Naive thymus-derived CD8-positive, alpha-beta T cell (primary cell): ENCODE measurements around the gene C16orf89. TPM values are rescaled to one million over a fixed set of nuclear protein-coding genes. Genes with fewer than 3 reads are reported as not detected.

Experiments used
- ATAC-seq, 2 donors: fragments of 150-1000 bp; cut with Tn5 transposase in 1 of 2; sonication (Bioruptor Pico), chemical (Tn5 transposase) in 1 of 2; 1 replicate in 1 of 2; 2 replicates in 1 of 2; pipeline ENCODE4 v1.10.0; 2021; ENCODE audit warnings: mild to moderate bottlenecking in 2 of 2, moderate library complexity in 2 of 2
- POLR2A ChIA-PET: fragments of 350-600 bp; sonication (Branson Sonifier 250); formaldehyde crosslinking; loops from one replicate; lab custom pipeline; 2021; ENCODE audit warnings: antibody characterized with exemption; lab: Charles Lee
- DNase-seq, 10 donors: peaks; one replicate each; pipeline versions ENCODE4 v3.0.0 to v3.0.0-alpha.2; 2020 to 2022
- H3K27ac Mint-ChIP-seq, 10 donors: one replicate each; pipeline ENCODE4 v1.8.0; 2020 to 2022; ENCODE audit warnings: mild to moderate bottlenecking in 10 of 10, mixed read lengths in 10 of 10, moderate library complexity in 4 of 10, inconsistent platforms in 1 of 10
- H3K27me3 Mint-ChIP-seq, 5 donors: one replicate each; pipeline ENCODE4 v1.8.0; 2021 to 2022; ENCODE audit warnings: mixed read lengths in 5 of 5
- H3K36me3 Mint-ChIP-seq, 3 donors: one replicate each; pipeline ENCODE4 v1.8.0; 2020 to 2022; ENCODE audit warnings: mixed read lengths in 3 of 3, mild to moderate bottlenecking in 2 of 3, inconsistent platforms in 1 of 3
- H3K4me1 Mint-ChIP-seq, 4 donors: one replicate each; pipeline ENCODE4 v1.8.0; 2021 to 2022; ENCODE audit warnings: mixed read lengths in 4 of 4
- H3K4me3 Mint-ChIP-seq, 10 donors: one replicate each; pipeline ENCODE4 v1.8.0; 2020 to 2022; ENCODE audit warnings: mild to moderate bottlenecking in 10 of 10, mixed read lengths in 10 of 10, moderate library complexity in 6 of 10, inconsistent platforms in 1 of 10
- H3K9me3 Mint-ChIP-seq, 9 donors: one replicate each; pipeline ENCODE4 v1.8.0; 2020 to 2022; ENCODE audit warnings: mixed read lengths in 9 of 9, mild to moderate bottlenecking in 3 of 9, inconsistent platforms in 1 of 9, moderate library complexity in 1 of 9
- polyA plus RNA-seq, 3 donors: library from polyadenylated mRNA; unstranded; fragments of 300-500 nt; fragmentation: Illumina TruSeq; gene quantifications; one replicate each; pipeline ENCODE4 v1.2.3, GENCODE V29; 2021
- total RNA-seq, 8 experiments: library from RNA in 2 of 8; stranded (reverse) in 2 of 8; gene quantifications; one replicate each; pipeline ENCODE4 v1.2.3 and lab custom pipeline; 2021 to 2026

Gene C16orf89
- total and polyA plus RNA-seq, 5 experiments from 2014 or later = not detected

- H3K9me3 Mint-ChIP-seq = no peaks in the 10 kb centered on the region
- H3K4me1 Mint-ChIP-seq = peaks cover 14 to 27% (median 21%) of the 10 kb centered on the region in 4 donors
- DNase-seq (no peak), ATAC-seq (no peak)
- H3K4me3 Mint-ChIP-seq = peak overlapping the region; percentile 68 to 88 (median 80)
- H3K27ac Mint-ChIP-seq = peak overlapping the region in 8 of 10 donors; percentile 60 to 89 (median 78)
- POLR2A ChIA-PET = interaction anchor here (2.7 kb wide), 1 partner anchor 65 kb away, joined by 9 read pairs; the partner anchor contains the start of gene EEF2KMT
- no peaks in the 10 kb centered on the region for H3K27me3 Mint-ChIP-seq
- H3K36me3 Mint-ChIP-seq = peaks cover 0 to 25% (median 0%) of the 10 kb centered on the region in 3 donors
Observed at GRCh38 chr16:5032748-5033167, 33.0 kb downstream of the C16orf89 start.

GRCh38 chr16:5031601-5032000, 34.2 kb downstream of the C16orf89 start:
- Mint-ChIP-seq H3K36me3 (peaks cover 0 to 33% (median 0%) of the 10 kb centered on the region in 3 donors), H3K27me3 (no peaks in the 10 kb centered on the region), H3K9me3 (no peaks in the 10 kb centered on the region), H3K4me3 (peak overlapping the region in 9 of 10 donors; percentile 30 to 78 (median 54)), H3K4me1 (peaks cover 12 to 27% (median 20%) of the 10 kb centered on the region in 4 donors), H3K27ac (peak overlapping the region in 4 of 10 donors; percentile 26 to 75 (median 60))
- POLR2A ChIA-PET = interaction anchor here (0.6 kb wide), 2 partner anchors 48 to 54 kb away, joined by 3 to 4 read pairs; no protein-coding TSS in a partner anchor
- no peak for ATAC-seq
- DNase-seq = no peak

GRCh38 chr16:5030251-5030870, 35.4 kb downstream of the C16orf89 start:
- no peak for DNase-seq
- Mint-ChIP-seq H3K27me3 (no peaks in the 10 kb centered on the region), H3K4me3 (peak overlapping the region in 1 of 10 donors; percentile 30), H3K4me1 (peaks cover 12 to 27% (median 19%) of the 10 kb centered on the region in 4 donors), H3K27ac (peak overlapping the region in 2 of 10 donors; percentile 66 to 73), H3K36me3 (peaks cover 0 to 33% (median 0%) of the 10 kb centered on the region in 3 donors), H3K9me3 (no peaks in the 10 kb centered on the region)
- no peak for ATAC-seq
- POLR2A ChIA-PET = interaction anchor here (0.6 kb wide), 1 partner anchor 23 kb away, joined by 3 read pairs; no protein-coding TSS in a partner anchor

- H3K4me1 Mint-ChIP-seq = peaks cover 6 to 19% (median 11%) of the 10 kb centered on the region in 4 donors
- H3K27me3 Mint-ChIP-seq = no peaks in the 10 kb centered on the region
- H3K4me3 Mint-ChIP-seq = no peak overlapping the region
- H3K36me3 Mint-ChIP-seq = peaks cover 0 to 35% (median 0%) of the 10 kb centered on the region in 3 donors
- POLR2A ChIA-PET = no interaction called here
- no peaks in the 10 kb centered on the region for H3K9me3 Mint-ChIP-seq
- ATAC-seq (no peak), DNase-seq (no peak)
- peak overlapping the region in 2 of 10 donors; percentile 53 to 92 for H3K27ac Mint-ChIP-seq
Observed at GRCh38 chr16:5028950-5029475, 36.7 kb downstream of the C16orf89 start.

- Mint-ChIP-seq H3K27me3 (no peaks in the 10 kb centered on the region), H3K27ac (peak overlapping the region in 1 of 10 donors; percentile 34), H3K4me3 (no peak overlapping the region), H3K36me3 (peaks cover 0 to 35% (median 0%) of the 10 kb centered on the region in 3 donors), H3K9me3 (no peaks in the 10 kb centered on the region), H3K4me1 (peaks cover 3 to 13% (median 5%) of the 10 kb centered on the region in 4 donors)
- ATAC-seq = no peak
- POLR2A ChIA-PET = no interaction called here
- no peak for DNase-seq
Observed at GRCh38 chr16:5027575-5028235, 38.1 kb downstream of the C16orf89 start.

- ATAC-seq (no peak), DNase-seq (no peak)
- Mint-ChIP-seq H3K27me3 (peaks cover 0 to under 1% (median 0%) of the 10 kb centered on the region in 5 donors), H3K36me3 (peaks cover 0 to 35% (median 0%) of the 10 kb centered on the region in 3 donors), H3K4me3 (no peak overlapping the region), H3K27ac (no peak overlapping the region), H3K4me1 (peaks cover 0 to 9% (median 2%) of the 10 kb centered on the region in 4 donors), H3K9me3 (no peaks in the 10 kb centered on the region)
- POLR2A ChIA-PET = no interaction called here
Observed at GRCh38 chr16:5027086-5027485, 38.7 kb downstream of the C16orf89 start.

- no peak for DNase-seq
- Mint-ChIP-seq H3K9me3 (no peaks in the 10 kb centered on the region), H3K27me3 (peaks cover 0 to 2% (median 0%) of the 10 kb centered on the region in 5 donors), H3K27ac (no peak overlapping the region), H3K36me3 (peaks cover 0 to 32% (median 0%) of the 10 kb centered on the region in 3 donors), H3K4me3 (no peak overlapping the region), H3K4me1 (peaks cover 0 to 5% (median under 1%) of the 10 kb centered on the region in 4 donors)
- POLR2A ChIA-PET = no interaction called here
- no peak for ATAC-seq
Observed at GRCh38 chr16:5026664-5027063, 39.1 kb downstream of the C16orf89 start.

- ATAC-seq (no peak), DNase-seq (peak in 1 of 10 donors; percentile 5)
- Mint-ChIP-seq H3K27ac (no peak overlapping the region), H3K36me3 (peaks cover 0 to 22% (median 0%) of the 10 kb centered on the region in 3 donors), H3K4me1 (peaks cover 0 to 4% (median under 1%) of the 10 kb centered on the region in 4 donors), H3K4me3 (no peak overlapping the region), H3K9me3 (no peaks in the 10 kb centered on the region), H3K27me3 (peaks cover 0 to 3% (median 0%) of the 10 kb centered on the region in 5 donors)
- POLR2A ChIA-PET = no interaction called here
Observed at GRCh38 chr16:5025171-5025632, 40.6 kb downstream of the C16orf89 start.

GRCh38 chr16:5024632-5025031, 41.1 kb downstream of the C16orf89 start:
- H3K27ac Mint-ChIP-seq = peak overlapping the region in 1 of 10 donors; percentile 24
- peaks cover 0 to 4% (median under 1%) of the 10 kb centered on the region in 4 donors for H3K4me1 Mint-ChIP-seq
- POLR2A ChIA-PET = no interaction called here
- no peak for ATAC-seq
- H3K27me3 Mint-ChIP-seq = peaks cover 0 to 7% (median 2%) of the 10 kb centered on the region in 5 donors
- no peak for DNase-seq
- H3K9me3 Mint-ChIP-seq = no peaks in the 10 kb centered on the region
- no peak overlapping the region for H3K4me3 Mint-ChIP-seq
- H3K36me3 Mint-ChIP-seq = peaks cover 0 to 20% (median 0%) of the 10 kb centered on the region in 3 donors

- no peak for DNase-seq
- H3K27me3 Mint-ChIP-seq = peaks cover 0 to 8% (median 2%) of the 10 kb centered on the region in 5 donors
- H3K4me1 Mint-ChIP-seq = no peaks in the 10 kb centered on the region
- H3K27ac Mint-ChIP-seq = no peak overlapping the region
- POLR2A ChIA-PET = no interaction called here
- no peaks in the 10 kb centered on the region for H3K9me3 Mint-ChIP-seq
- H3K36me3 Mint-ChIP-seq = peaks cover 0 to 7% (median 0%) of the 10 kb centered on the region in 3 donors
- H3K4me3 Mint-ChIP-seq = no peak overlapping the region
- ATAC-seq = no peak
Observed at GRCh38 chr16:5022521-5022920, 43.2 kb downstream of the C16orf89 start.

GRCh38 chr16:5020551-5020950, 45.2 kb downstream of the C16orf89 start:
- ATAC-seq (no peak), DNase-seq (no peak)
- Mint-ChIP-seq H3K36me3 (peaks cover 0 to 2% (median 0%) of the 10 kb centered on the region in 3 donors), H3K4me1 (no peaks in the 10 kb centered on the region), H3K4me3 (no peak overlapping the region), H3K27ac (no peak overlapping the region), H3K27me3 (peaks cover 0 to 8% (median 2%) of the 10 kb centered on the region in 5 donors), H3K9me3 (no peaks in the 10 kb centered on the region)
- POLR2A ChIA-PET = no interaction called here

- Mint-ChIP-seq H3K4me1 (no peaks in the 10 kb centered on the region), H3K27ac (no peak overlapping the region), H3K36me3 (no peaks in the 10 kb centered on the region), H3K9me3 (no peaks in the 10 kb centered on the region), H3K27me3 (peaks cover 0 to 8% (median 2%) of the 10 kb centered on the region in 5 donors), H3K4me3 (no peak overlapping the region)
- POLR2A ChIA-PET = no interaction called here
- DNase-seq (no peak), ATAC-seq (no peak)
Observed at GRCh38 chr16:5019775-5020174, 46.0 kb downstream of the C16orf89 start.
